Stimulated activated naive CD4-positive, alpha-beta T cell (primary cell): Measurements from ENCODE around the gene ALK.

ENCODE experiments used
- DNase-seq, 6 experiments: peaks; one replicate each; lab custom pipeline; 2025; lab: John Stamatoyannopoulos, UW

ALK gene

DNA sequence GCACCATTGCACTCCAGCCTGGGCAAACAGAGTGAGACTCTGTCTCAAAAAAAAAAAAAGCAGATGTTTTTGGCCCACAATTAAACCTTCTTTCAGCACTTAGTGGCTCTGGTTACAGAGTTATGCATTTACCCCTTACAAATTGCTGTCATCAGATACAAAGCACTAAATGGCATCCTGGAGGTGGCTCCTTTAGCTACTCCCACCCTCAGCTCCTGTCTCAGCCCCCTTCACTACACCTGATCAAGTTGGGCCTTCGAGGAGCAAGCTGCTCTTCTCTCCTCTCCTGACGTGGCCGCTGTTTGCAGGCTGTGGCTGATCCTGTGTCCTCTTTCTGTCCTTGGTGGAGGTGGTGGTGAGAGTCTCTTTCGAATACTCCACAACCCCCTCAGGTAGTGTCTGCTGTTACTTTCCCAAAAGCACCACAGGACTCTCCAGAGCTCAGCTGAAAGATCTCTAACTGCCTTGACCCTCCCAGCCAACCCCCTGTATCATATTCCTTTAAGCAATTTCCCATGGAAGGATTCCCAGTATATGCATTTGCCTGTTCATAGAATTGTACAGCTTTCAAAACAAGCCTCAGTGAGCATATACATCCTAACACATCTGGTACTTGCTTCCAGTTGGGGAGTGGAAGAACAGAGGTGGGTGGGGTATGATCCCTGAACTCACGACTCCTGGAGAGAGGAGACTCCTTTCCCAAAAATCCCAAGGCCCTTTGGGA, 520.3 kb downstream of the ALK start:
- DNase-seq, result no peak

GRCh38 chr2:29398384-29399237, 522.8 kb downstream of the ALK start:
- DNase-seq, result no peak

DNA sequence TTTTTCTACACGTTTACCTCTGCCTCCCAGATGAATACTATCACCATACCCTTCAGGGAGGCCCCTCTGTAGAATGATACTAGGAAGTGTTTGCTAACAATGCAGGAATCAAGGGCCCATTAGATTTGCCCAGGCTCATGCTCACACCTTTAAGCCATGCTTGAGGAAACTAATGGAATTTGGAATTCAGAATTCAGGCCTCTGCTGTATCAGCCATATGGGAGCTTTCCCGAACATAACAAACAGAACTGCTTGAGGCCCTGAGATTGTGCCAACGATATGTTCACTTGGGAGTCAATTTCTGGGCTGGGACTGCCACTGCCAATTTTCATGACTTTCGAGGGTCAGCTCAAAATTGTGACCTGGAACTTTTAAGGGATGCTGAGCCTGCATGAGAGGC, 523.7 kb downstream of the ALK start:
- no peak for DNase-seq

DNA sequence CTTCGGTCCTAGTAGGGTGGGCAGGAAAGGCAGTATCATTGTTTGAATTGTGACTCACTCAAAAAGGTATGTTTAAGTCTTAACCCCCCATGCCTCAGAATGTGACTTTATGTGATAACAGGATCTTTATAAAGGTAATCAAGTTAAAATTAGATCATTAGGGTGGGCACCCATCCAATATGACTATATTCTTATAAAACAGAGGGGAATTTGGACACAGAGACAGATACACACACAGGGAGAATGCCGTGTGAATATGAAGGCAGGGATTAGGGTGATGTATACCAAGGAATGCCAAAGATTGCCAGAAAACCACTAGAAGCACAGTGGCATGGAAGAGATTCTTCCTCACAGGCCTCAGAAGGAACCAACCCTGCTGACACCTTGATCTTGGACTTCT, 524.3 kb downstream of the ALK start:
- DNase-seq, result no peak

DNA sequence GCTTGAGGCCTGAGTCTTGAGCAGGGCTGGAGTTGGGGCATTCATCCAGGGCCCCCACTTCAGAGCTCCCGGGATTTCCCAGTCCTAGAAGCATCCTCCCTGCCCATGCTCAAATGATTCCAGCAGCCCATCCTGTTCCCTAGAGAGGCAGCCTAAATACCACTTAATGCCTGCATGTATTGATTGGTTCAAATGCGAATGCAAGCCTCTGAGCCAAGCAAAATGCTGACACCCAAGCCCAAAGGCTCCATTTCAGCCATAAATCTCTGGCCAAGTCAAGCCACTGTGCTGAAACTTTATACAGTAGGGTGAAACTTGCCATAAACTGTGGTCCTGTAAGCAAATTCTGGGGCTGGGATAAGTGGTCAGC, 526.4 kb downstream of the ALK start:
- no peak for DNase-seq

GRCh38 chr2:29394311-29394980, 526.9 kb downstream of the ALK start:
- DNase-seq, result no peak

- no peak for DNase-seq
These were observed 527.7 kb downstream of the ALK start for GRCh38 chr2:29393676-29394075.

DNA sequence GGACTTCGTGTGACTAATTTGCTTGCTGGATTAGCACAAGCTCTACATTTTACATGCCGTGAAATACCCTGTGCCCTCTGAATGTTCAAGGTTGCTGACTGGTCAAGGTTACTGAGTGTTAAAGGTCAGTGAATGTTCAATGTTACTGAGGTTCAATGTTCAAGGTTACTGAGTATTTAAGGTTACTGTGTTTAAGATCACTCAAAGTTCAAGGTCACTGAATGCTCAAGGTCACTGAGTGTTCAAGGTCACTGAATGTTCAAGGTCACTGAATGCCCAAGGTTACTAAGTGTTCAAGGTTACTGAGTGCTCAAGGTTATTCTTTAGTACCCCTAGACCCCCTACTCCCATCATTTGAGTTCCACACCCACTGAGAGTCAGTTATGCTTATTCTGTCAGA, 528.6 kb downstream of the ALK start:
- DNase-seq, result no peak

DNA sequence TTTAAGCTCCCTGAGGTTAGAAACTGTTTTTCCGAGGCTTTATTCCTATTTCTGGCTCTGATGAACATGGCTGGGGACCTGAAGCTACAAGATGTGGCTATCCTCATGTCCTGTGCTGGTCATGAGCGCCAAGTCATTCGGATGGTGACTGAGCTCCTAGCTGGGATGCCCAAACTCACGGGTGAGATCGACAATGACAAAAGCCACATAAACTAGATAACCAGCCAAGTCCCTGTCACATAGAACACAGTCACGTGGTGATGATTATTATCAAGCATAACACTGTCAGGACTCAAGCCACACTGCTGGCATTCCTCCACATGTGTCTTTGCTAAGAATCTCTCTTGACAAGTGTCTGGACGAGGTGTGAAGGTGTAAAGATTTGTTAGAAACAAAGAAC, 531.2 kb downstream of the ALK start:
- no peak for DNase-seq

GRCh38 chr2:29389686-29390085, 531.7 kb downstream of the ALK start:
- no peak for DNase-seq

DNA sequence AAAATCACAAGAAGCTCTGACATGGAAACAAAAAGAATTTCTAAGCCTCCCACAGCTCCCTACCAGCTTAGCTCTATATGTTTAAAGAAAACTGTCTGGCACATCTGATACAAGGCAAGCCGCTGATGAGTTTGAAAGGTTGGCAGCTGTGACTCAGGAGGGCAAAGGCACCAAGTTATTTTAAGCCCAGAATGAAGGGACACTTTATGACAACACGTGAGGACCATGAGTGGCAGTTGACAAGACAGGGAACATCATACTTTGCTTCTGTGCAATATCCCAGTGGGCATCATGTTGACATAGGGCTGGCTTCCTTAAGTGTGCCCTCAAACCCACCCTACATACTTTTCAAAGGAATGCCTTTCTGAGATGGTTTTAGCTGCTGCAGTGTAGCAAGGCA, 533.3 kb downstream of the ALK start:
- no peak for DNase-seq

DNA sequence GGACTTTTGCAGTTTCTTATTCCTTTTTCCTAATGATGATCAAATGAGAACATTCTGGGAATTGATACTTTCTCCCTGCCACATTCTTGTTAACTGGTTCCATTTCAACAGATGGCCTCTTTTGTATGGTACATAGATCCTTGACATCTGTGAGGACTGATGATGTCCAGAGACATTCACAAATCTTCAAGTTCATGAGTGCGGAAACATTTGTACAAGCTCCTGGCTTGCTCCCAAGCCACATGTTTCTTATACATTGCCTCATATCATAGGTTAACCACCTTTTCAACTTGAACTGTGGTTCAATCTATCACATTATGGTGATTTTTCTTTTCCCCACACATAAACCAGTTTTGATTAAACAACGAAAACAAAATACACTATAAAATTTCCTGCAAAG, 538.9 kb downstream of the ALK start:
- no peak for DNase-seq

DNA sequence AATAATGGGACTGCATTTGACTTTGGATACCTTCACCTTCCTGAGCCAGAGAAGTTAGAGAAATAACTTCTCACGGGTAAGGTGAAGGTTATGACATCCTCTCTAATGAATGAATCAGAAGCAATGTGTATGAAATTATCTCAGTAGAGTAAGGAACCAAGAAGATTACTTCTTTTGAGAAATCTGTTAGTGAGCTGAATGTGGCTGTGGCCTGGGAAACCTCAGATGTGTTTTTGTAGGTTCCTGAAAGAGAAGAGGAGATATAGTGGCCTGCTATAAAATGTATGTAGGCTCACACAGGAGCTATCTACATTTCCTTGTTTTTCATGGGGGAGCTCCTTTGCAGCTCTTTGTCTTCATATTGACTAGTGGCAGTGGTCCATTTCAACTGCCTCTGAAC, 543.6 kb downstream of the ALK start:
- DNase-seq, result no peak

DNA sequence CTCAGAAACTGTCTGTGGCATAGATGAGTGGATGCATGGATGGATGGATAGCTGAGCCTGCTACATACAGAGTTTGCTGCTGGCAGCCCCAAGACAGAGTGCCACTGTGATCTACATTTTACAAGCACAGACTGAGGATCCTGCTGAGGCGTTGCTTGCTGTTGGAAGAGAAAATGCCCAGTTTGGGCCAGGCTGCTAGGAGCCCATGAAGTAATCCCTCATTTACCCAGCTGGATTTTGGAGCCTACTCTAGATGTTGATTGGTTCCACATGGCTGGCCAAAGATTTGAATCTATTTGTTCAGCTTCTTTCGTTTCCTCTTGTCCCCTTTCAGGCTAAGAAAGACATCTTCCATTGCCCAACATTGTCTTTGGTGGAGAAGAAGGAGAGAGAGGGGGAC, 544.8 kb downstream of the ALK start:
- no peak for DNase-seq

DNA sequence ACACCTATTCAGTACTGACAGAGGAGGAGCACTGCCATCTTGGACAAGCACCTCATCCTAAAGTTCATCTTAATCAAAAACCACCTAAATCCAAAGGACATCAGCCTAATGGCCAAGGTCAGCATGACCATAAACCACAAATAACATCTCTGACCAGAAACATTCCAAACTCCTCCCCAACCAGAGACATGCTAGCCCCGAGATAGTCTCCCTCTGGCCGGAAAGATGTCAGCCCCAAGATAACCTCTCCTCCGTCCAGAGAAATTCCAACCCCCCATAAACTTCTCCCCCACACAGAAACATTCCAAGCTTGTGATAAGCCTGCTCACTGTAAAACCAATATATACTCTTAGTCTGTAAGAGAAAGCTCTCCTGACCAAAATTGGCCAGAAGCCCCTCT, 545.5 kb downstream of the ALK start:
- DNase-seq, result no peak

- no peak for DNase-seq
These were observed 546.6 kb downstream of the ALK start for GRCh38 chr2:29374823-29375222.

GRCh38 chr2:29373870-29374269, 547.5 kb downstream of the ALK start:
- no peak for DNase-seq

GRCh38 chr2:29372185-29372584, 549.2 kb downstream of the ALK start:
- DNase-seq, result no peak

DNA sequence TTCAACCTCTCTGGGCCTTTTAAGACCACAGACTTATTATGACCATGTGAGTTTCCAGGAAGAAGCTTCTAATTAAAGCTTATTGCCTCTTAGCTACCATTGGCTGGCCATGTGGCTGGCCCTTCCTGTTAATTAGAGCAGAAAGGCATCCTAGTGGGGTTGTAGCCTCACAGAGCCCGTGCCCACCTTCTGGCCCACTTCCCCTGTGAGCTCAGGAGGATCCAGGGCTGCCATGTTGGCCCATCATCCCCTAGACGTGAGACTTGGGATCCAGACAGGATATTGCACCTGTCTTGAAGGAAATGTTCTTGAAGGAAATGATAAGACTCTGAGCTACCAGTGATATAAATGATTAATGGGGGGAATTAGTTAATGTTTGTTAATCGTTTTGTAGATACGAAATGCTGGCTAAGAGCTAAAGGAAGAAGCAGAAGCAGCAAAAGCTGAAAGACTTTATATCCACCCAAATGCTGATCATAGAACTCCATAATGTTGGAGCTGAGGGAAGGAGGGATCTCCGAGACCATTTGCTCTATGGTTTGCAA, 550.7 kb downstream of the ALK start:
- DNase-seq, result no peak

DNA sequence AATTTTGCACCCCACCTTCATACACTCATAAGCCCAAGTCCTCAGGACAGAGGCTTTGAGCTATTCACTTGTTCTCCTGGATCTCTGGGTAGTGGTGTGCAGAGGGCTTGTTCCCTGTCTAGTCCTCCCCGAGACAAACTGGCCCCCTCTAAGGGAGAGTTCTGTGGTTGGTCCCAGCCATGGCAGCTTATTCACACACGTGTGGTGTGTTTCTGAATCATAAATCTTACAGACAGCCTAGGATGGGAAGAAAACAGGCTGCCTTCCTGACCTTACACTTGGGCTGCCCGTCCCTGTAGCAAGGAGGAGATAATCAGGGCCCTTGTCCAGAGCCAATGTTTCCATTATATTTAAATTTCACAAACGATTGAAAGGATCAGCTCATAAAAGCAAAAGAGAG, 551.2 kb downstream of the ALK start:
- no peak for DNase-seq

DNA sequence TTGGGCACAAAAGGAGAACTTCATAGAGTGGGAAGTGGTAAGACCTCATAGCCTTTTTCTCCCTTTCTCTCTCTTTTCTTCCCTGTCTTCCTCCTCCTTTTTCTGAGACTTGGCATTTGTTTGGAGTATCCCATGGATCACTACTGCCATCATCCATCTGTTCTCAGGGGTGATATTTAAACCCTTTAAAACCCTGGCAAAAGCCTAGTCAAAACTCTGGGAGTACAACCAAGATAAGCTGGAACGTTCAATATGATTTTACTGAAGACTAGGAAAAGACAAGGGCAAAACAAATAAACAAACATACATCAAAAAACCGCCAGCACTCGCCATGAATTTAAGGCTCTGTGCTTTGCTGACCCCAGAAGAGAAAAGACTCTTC, 552.7 kb downstream of the ALK start:
- DNase-seq, result no peak

- no peak for DNase-seq
These were observed 553.3 kb downstream of the ALK start for GRCh38 chr2:29367986-29368658.
